ENCODE results near the gene SCNN1B. TPM values are rescaled to one million over a fixed set of nuclear protein-coding genes. Genes with fewer than 3 reads are reported as not detected.
"Not testable (repeated sequence)": the region's sequence is repeated elsewhere in the genome, so short reads cannot be mapped to it uniquely, and the experiment has no call there.

Gene SCNN1B
- polyA plus RNA-seq, 2 donors, result 46.0 to 99.9 TPM

DNA sequence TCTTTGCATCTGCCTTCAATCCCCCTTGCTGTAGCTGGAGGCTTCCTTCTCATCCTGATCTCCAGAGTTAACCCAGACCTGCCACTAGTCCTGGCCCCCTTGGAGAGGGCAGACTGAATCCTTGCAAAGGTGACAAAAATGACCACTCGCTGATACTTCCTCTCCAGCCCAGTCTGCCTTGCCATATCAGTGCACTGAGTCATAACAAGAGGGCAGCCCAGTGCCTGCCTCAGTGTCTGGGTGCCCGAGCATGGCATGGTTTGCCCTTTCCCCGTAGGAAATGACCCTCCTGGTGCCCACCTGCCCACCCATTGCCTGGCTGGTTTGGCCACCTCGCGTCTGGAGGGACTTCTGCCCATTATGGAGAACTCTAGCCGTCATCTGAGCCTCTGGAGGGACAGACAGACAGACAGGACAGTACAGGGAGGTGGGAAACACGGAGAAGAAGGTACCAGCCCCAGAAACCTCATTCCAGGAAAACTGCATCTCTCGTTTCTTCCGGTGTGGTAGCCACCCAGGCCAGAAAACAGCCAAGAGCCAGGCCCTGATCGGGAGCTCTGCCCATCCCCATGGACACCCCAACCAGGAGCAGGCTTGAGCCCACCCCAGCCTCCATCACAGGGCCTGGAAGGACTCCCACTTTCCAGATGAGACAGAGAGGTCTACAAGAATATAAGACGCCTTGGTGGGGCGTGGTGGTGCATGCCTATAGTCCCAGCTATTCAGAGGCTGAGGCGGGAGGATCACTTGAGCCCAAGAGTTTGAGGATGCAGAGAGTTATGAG lies 71.5 kb downstream of the SCNN1B start:
- H3K27me3 ChIP-seq (ENCODE audit: control insufficient read depth in 1 of 2, insufficient read depth in 2 of 2, low read length in 2 of 2), result no peaks in the 10 kb centered on the region
- 83% methylated on average over 13 of the region's 13 CpGs for WGBS, 2 donors
- H3K4me3 ChIP-seq (ENCODE audit: low read depth in 1 of 2, low read length in 2 of 2), result no peak overlapping the region
- H3K4me1 ChIP-seq (ENCODE audit: control insufficient read depth in 2 of 2, insufficient read depth in 2 of 2, low read length in 1 of 2), result no peaks in the 10 kb centered on the region
- H3K36me3 ChIP-seq (ENCODE audit: control insufficient read depth in 2 of 2, insufficient read depth in 2 of 2, low read length in 1 of 2), result peaks cover 0 to 27% of the 10 kb centered on the region in 2 donors
- no peaks in the 10 kb centered on the region for H3K9me3 ChIP-seq (ENCODE audit: control insufficient read depth in 2 of 2, insufficient read depth in 1 of 2, low read depth in 1 of 2, low read length in 1 of 2)
- no peak overlapping the region for H3K27ac ChIP-seq (ENCODE audit: low read depth in 2 of 2, low read length in 1 of 2)

GRCh38 chr16:23374721-23375510 lies 72.8 kb downstream of the SCNN1B start:
- no peak overlapping the region for H3K4me3 ChIP-seq (ENCODE audit: low read depth in 1 of 2, low read length in 2 of 2)
- H3K36me3 ChIP-seq (ENCODE audit: control insufficient read depth in 2 of 2, insufficient read depth in 2 of 2, low read length in 1 of 2), result peaks cover 0 to 27% of the 10 kb centered on the region in 2 donors
- H3K4me1 ChIP-seq (ENCODE audit: control insufficient read depth in 2 of 2, insufficient read depth in 2 of 2, low read length in 1 of 2), result no peaks in the 10 kb centered on the region
- 81% methylated on average over 17 of the region's 17 CpGs for WGBS, 2 donors
- no peaks in the 10 kb centered on the region for H3K27me3 ChIP-seq (ENCODE audit: control insufficient read depth in 1 of 2, insufficient read depth in 2 of 2, low read length in 2 of 2)
- H3K27ac ChIP-seq (ENCODE audit: low read depth in 2 of 2, low read length in 1 of 2), result no peak overlapping the region
- H3K9me3 ChIP-seq (ENCODE audit: control insufficient read depth in 2 of 2, insufficient read depth in 1 of 2, low read depth in 1 of 2, low read length in 1 of 2), result no peaks in the 10 kb centered on the region

DNA sequence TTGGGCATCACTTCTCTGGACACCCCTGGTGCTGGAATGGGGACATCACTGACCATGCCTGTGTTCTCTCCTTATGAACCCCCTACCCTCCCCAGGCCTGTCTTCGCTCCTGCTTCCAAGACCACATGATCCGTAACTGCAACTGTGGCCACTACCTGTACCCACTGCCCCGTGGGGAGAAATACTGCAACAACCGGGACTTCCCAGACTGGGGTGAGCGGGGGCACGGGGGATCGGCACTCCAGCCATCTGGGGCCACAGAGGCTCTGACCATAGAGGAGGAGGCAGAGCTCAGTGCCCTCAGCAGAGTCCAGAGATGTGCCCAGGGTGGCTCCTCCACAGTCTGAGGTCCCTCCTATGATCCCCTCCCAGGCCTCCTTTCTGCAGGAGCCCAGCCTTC lies 73.5 kb downstream of the SCNN1B start:
- Histone ChIP-seq H3K9me3 (ENCODE audit: control insufficient read depth in 2 of 2, insufficient read depth in 1 of 2, low read depth in 1 of 2, low read length in 1 of 2) (no peaks in the 10 kb centered on the region), H3K4me3 (ENCODE audit: low read depth in 1 of 2, low read length in 2 of 2) (no peak overlapping the region), H3K27me3 (ENCODE audit: control insufficient read depth in 1 of 2, insufficient read depth in 2 of 2, low read length in 2 of 2) (no peaks in the 10 kb centered on the region), H3K4me1 (ENCODE audit: control insufficient read depth in 2 of 2, insufficient read depth in 2 of 2, low read length in 1 of 2) (no peaks in the 10 kb centered on the region), H3K36me3 (ENCODE audit: control insufficient read depth in 2 of 2, insufficient read depth in 2 of 2, low read length in 1 of 2) (peaks cover 0 to 25% of the 10 kb centered on the region in 2 donors), H3K27ac (ENCODE audit: low read depth in 2 of 2, low read length in 1 of 2) (no peak overlapping the region)
- WGBS, 2 donors, result 86 to 91% methylated on average over 7 of the region's 7 CpGs

DNA sequence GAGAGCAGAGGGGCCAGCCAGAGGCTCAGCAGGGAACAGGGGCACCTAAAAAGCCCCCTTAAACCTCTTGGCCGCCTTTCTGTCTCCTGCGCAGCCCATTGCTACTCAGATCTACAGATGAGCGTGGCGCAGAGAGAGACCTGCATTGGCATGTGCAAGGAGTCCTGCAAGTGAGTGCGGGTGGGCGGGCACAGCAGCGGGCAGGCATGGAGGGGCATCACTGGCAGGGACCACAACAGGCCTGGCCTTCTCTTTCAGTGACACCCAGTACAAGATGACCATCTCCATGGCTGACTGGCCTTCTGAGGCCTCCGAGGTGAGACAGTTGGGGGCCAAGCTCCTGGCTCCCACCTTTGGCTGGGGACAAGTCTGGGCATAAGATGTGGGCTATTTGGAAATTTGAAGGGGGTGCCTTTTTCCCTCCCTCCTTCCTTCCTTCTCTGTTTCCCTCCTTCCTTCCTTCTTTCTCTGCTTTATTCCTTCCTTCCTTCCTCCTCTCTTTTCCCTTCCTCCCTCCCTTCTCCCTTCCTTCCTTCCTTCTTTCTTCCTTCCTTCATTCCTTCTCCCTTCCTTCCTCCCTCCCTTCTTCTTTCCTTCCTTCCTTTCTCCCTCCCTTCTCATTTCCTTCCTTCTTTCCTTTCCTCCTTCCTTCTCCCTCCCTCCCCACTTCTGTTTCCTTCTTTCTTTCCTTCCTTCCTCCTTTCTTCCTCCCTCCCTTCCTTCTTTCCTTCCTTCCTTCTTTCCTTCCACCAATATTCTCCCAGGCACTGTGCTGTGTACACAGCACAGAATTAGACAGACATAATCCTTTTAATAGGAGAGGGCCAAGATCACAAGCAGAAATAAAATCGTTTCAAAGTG lies 75.2 kb downstream of the SCNN1B start:
- Histone ChIP-seq H3K9me3 (ENCODE audit: control insufficient read depth in 2 of 2, insufficient read depth in 1 of 2, low read depth in 1 of 2, low read length in 1 of 2) (no peaks in the 10 kb centered on the region), H3K4me3 (ENCODE audit: low read depth in 1 of 2, low read length in 2 of 2) (no peak overlapping the region), H3K27me3 (ENCODE audit: control insufficient read depth in 1 of 2, insufficient read depth in 2 of 2, low read length in 2 of 2) (no peaks in the 10 kb centered on the region), H3K27ac (ENCODE audit: low read depth in 2 of 2, low read length in 1 of 2) (no peak overlapping the region), H3K36me3 (ENCODE audit: control insufficient read depth in 2 of 2, insufficient read depth in 2 of 2, low read length in 1 of 2) (peaks cover 0 to 12% of the 10 kb centered on the region in 2 donors), H3K4me1 (ENCODE audit: control insufficient read depth in 2 of 2, insufficient read depth in 2 of 2, low read length in 1 of 2) (peaks cover 2 to 7% of the 10 kb centered on the region in 2 donors)
- WGBS, 2 donors, result 87 to 88% methylated on average over 9 of the region's 9 CpGs

DNA sequence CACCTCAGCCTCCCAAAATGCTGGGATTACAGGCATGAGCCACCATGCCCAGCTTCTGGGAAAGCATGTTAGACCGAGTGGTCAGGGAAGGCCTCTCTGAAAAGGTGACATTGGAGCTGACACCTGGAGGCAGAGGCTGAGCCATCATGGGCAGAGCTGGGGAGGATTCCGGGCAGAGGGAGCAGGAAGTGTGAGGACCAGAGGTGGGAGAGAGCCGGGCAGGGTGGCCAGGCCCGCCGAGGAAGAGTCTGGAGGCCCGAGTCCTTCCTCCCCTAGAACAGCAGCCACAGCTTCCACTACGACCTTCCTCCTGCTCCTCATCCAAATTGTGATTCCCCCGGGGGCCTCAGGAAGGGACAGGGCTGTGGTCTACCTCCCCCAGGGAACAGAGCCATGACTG lies 76.2 kb downstream of the SCNN1B start:
- Histone ChIP-seq H3K36me3 (ENCODE audit: control insufficient read depth in 2 of 2, insufficient read depth in 2 of 2, low read length in 1 of 2) (peaks cover 0 to 12% of the 10 kb centered on the region in 2 donors), H3K27ac (ENCODE audit: low read depth in 2 of 2, low read length in 1 of 2) (no peak overlapping the region), H3K27me3 (ENCODE audit: control insufficient read depth in 1 of 2, insufficient read depth in 2 of 2, low read length in 2 of 2) (no peaks in the 10 kb centered on the region), H3K4me3 (ENCODE audit: low read depth in 1 of 2, low read length in 2 of 2) (no peak overlapping the region), H3K4me1 (ENCODE audit: control insufficient read depth in 2 of 2, insufficient read depth in 2 of 2, low read length in 1 of 2) (peaks cover 2 to 7% of the 10 kb centered on the region in 2 donors), H3K9me3 (ENCODE audit: control insufficient read depth in 2 of 2, insufficient read depth in 1 of 2, low read depth in 1 of 2, low read length in 1 of 2) (no peaks in the 10 kb centered on the region)
- 79 to 89% methylated on average over 8 of the region's 8 CpGs for WGBS, 2 donors

- WGBS, 2 donors, result 89 to 93% methylated on average over 5 of the region's 5 CpGs
- no peaks in the 10 kb centered on the region for H3K9me3 ChIP-seq (ENCODE audit: control insufficient read depth in 2 of 2, insufficient read depth in 1 of 2, low read depth in 1 of 2, low read length in 1 of 2)
- H3K27ac ChIP-seq (ENCODE audit: low read depth in 2 of 2, low read length in 1 of 2), result no peak overlapping the region
- H3K4me1 ChIP-seq (ENCODE audit: control insufficient read depth in 2 of 2, insufficient read depth in 2 of 2, low read length in 1 of 2), result peaks cover 2 to 7% of the 10 kb centered on the region in 2 donors
- H3K4me3 ChIP-seq (ENCODE audit: low read depth in 1 of 2, low read length in 2 of 2), result no peak overlapping the region
- H3K27me3 ChIP-seq (ENCODE audit: control insufficient read depth in 1 of 2, insufficient read depth in 2 of 2, low read length in 2 of 2), result no peaks in the 10 kb centered on the region
- peaks cover 0 to 6% of the 10 kb centered on the region in 2 donors for H3K36me3 ChIP-seq (ENCODE audit: control insufficient read depth in 2 of 2, insufficient read depth in 2 of 2, low read length in 1 of 2)
Observed at GRCh38 chr16:23378921-23379320, 76.8 kb downstream of the SCNN1B start.

- Histone ChIP-seq H3K27me3 (ENCODE audit: control insufficient read depth in 1 of 2, insufficient read depth in 2 of 2, low read length in 2 of 2) (no peaks in the 10 kb centered on the region), H3K36me3 (ENCODE audit: control insufficient read depth in 2 of 2, insufficient read depth in 2 of 2, low read length in 1 of 2) (peaks cover 0 to 6% of the 10 kb centered on the region in 2 donors), H3K4me3 (ENCODE audit: low read depth in 1 of 2, low read length in 2 of 2) (no peak overlapping the region), H3K9me3 (ENCODE audit: control insufficient read depth in 2 of 2, insufficient read depth in 1 of 2, low read depth in 1 of 2, low read length in 1 of 2) (no peaks in the 10 kb centered on the region), H3K4me1 (ENCODE audit: control insufficient read depth in 2 of 2, insufficient read depth in 2 of 2, low read length in 1 of 2) (peaks cover 2 to 11% of the 10 kb centered on the region in 2 donors), H3K27ac (ENCODE audit: low read depth in 2 of 2, low read length in 1 of 2) (no peak overlapping the region)
- WGBS, 2 donors, result 83 to 84% methylated on average over 10 of the region's 10 CpGs
Observed at GRCh38 chr16:23379707-23380106, 77.6 kb downstream of the SCNN1B start.

GRCh38 chr16:23380501-23380951 lies 78.4 kb downstream of the SCNN1B start:
- 90 to 95% methylated on average over 16 to 20 of the region's 20 CpGs for WGBS, 2 donors
- Histone ChIP-seq H3K27me3 (ENCODE audit: control insufficient read depth in 1 of 2, insufficient read depth in 2 of 2, low read length in 2 of 2) (no peaks in the 10 kb centered on the region), H3K4me1 (ENCODE audit: control insufficient read depth in 2 of 2, insufficient read depth in 2 of 2, low read length in 1 of 2) (peaks cover 2 to 12% of the 10 kb centered on the region in 2 donors), H3K36me3 (ENCODE audit: control insufficient read depth in 2 of 2, insufficient read depth in 2 of 2, low read length in 1 of 2) (peaks cover 0 to 4% of the 10 kb centered on the region in 2 donors), H3K4me3 (ENCODE audit: low read depth in 1 of 2, low read length in 2 of 2) (no peak overlapping the region), H3K27ac (ENCODE audit: low read depth in 2 of 2, low read length in 1 of 2) (no peak overlapping the region), H3K9me3 (ENCODE audit: control insufficient read depth in 2 of 2, insufficient read depth in 1 of 2, low read depth in 1 of 2, low read length in 1 of 2) (no peaks in the 10 kb centered on the region)

DNA sequence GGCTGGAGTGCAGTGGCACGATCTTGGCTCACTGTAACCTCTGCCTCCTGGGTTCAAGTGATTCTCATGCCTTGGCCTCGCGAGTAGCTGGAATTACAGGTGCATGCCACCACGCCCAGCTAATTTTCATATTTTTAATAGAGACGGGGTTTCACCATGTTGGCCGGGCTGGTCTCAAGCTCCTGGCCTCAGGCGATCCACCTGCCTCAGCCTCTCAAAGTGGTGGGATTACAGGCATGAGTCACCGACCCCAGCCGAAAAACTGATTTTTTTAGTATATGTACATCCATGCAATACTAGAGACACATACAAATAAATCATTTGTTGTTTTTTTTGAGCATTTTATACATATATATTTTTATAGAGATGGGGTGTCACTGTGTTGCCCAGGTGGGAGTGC lies 79.6 kb downstream of the SCNN1B start:
- not testable (repeated sequence) for H3K27ac ChIP-seq (ENCODE audit: low read depth in 2 of 2, low read length in 1 of 2); H3K9me3 ChIP-seq (ENCODE audit: control insufficient read depth in 2 of 2, insufficient read depth in 1 of 2, low read depth in 1 of 2, low read length in 1 of 2); H3K36me3 ChIP-seq (ENCODE audit: control insufficient read depth in 2 of 2, insufficient read depth in 2 of 2, low read length in 1 of 2); H3K27me3 ChIP-seq (ENCODE audit: control insufficient read depth in 1 of 2, insufficient read depth in 2 of 2, low read length in 2 of 2); H3K4me3 ChIP-seq (ENCODE audit: low read depth in 1 of 2, low read length in 2 of 2)
- H3K4me1 ChIP-seq (ENCODE audit: control insufficient read depth in 2 of 2, insufficient read depth in 2 of 2, low read length in 1 of 2), result peaks cover 2 to 12% of the 10 kb centered on the region in 2 donors
- WGBS, 2 donors, result 59 to 74% methylated on average over 9 of the region's 9 CpGs
